Measurements from ENCODE around the gene TSPOAP1. TPM values are rescaled to one million over a fixed set of nuclear protein-coding genes. Genes with fewer than 3 reads are reported as not detected.

Gene TSPOAP1
- polyA plus RNA-seq, 2 donors = 7.3 to 14.9 TPM

DNA sequence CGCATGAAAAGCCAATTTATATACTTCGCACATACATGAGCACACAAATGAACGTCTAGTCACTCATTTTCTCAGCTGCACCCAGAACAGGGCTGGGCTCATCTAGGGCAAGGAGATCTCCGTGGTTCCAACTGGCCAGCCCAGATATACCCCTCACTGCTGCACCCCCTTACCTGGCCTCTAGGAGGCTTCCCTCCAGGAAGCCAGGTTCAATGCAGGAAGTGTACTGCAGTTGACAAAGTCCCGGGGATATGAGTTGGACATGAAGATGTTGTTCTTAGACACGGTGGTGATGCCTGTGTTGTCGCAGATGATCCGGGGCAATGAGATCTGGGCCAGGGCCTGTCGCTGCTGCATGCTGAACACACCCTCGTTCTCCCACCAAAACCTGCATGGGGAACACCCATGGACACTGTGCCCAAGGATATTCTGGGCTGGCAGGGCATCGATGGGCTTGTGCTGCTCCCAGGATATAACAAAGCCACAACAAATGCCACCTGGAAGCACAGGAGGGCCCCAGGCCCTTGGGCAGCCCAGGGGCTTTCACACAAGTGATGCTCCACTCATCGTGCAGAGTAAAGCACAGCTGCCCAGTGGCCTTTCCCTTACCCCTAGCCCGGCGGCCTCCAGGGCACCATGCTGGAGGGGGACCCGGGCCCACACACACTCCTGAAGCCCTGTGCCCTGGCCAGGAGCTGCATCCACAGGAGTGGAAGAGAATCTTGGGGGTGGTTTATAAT is 57.9 kb downstream of the TSPOAP1 start:
- H3K27ac ChIP-seq (ENCODE audit: low read depth in 2 of 2, low read length in 1 of 2) = no peak overlapping the region
- H3K4me3 ChIP-seq (ENCODE audit: low read depth in 1 of 2, low read length in 2 of 2) = no peak overlapping the region
- no peaks in the 10 kb centered on the region for H3K4me1 ChIP-seq (ENCODE audit: control insufficient read depth in 2 of 2, insufficient read depth in 2 of 2, low read length in 1 of 2)
- no peaks in the 10 kb centered on the region for H3K36me3 ChIP-seq (ENCODE audit: control insufficient read depth in 2 of 2, insufficient read depth in 2 of 2, low read length in 1 of 2)
- WGBS, 2 donors = 79 to 81% methylated on average over 15 of the region's 15 CpGs
- H3K27me3 ChIP-seq (ENCODE audit: control insufficient read depth in 1 of 2, insufficient read depth in 2 of 2, low read length in 2 of 2) = no peaks in the 10 kb centered on the region
- no peaks in the 10 kb centered on the region for H3K9me3 ChIP-seq (ENCODE audit: control insufficient read depth in 2 of 2, insufficient read depth in 1 of 2, low read depth in 1 of 2, low read length in 1 of 2)

DNA sequence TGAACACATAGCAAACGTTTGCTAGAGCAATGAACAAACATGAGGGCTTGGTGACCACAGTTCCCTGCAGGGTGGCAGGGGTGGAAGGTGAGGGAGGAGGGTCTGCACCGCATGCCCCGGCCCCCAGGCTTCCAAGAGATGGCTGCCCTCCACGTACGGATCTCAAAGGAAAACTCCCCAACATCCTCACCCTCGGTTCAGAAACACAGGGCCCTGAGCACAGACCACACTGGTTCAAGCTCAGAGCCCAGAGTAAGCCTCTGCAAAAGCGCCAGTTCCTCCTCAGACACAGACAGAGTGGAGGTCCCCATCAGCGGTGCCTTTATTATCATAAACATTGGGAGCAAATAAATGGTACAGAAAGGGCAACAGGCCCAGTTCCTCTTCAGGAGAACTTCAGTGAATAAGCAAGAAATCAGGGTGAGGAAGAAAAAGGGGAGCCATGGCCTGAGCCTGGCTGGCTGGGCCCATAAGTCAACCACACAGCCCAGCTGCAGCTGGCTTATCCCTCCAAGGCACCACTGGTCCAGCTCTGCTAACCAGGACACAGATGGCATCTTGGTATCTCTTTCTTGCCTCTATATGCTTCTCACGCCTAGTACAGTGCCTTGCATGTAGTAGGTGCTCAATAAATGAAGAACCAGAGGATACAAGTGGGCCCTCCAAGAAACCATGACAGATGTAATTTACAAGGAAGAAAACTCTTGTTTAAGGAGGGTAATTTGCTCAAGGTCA is 58.9 kb downstream of the TSPOAP1 start:
- Histone ChIP-seq H3K4me3 (ENCODE audit: low read depth in 1 of 2, low read length in 2 of 2) (no peak overlapping the region), H3K36me3 (ENCODE audit: control insufficient read depth in 2 of 2, insufficient read depth in 2 of 2, low read length in 1 of 2) (no peaks in the 10 kb centered on the region)
- 82 to 83% methylated on average over 9 of the region's 9 CpGs for WGBS, 2 donors

DNA sequence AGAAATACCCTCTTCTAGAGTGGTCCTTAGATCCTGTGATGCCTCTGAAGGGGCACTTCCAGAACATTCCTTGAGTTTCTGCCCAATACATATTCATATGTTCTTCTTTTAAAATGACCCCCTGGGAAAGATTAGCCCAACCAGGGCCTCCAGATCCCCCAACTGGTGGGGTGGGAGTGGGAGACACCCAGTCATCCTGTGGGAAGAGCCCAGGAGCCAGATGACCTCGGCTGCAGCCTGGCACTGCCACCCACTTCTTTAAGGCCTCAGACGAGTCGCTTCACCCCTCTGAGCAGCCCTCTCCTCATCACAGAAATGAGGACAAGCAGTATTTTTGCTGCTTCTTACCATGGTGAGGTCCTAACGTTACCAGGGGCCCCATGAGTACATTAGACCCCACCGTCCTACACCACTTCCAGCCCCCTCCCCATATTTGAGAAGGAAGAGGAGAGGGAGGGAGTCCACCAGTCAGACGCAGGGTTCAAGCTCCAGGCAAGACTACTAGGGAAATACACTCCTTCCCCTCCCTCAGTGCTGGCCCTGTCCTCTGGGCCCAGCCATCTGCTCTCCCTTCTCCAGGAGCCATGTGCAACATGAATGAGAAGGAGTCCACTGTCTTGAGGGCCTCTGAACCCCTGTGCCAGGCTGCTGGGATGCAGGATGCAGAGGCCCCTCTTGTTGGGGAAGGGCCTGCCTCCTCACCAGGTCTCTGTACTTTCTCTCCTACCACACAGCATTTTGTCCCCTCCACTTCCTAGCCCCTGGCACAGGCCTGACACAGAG is 59.6 kb downstream of the TSPOAP1 start:
- no peaks in the 10 kb centered on the region for H3K4me1 ChIP-seq (ENCODE audit: control insufficient read depth in 2 of 2, insufficient read depth in 2 of 2, low read length in 1 of 2)
- 76 to 81% methylated on average over 6 of the region's 6 CpGs for WGBS, 2 donors
- H3K27ac ChIP-seq (ENCODE audit: low read depth in 2 of 2, low read length in 1 of 2) = no peak overlapping the region
- no peaks in the 10 kb centered on the region for H3K36me3 ChIP-seq (ENCODE audit: control insufficient read depth in 2 of 2, insufficient read depth in 2 of 2, low read length in 1 of 2)
- no peak overlapping the region for H3K4me3 ChIP-seq (ENCODE audit: low read depth in 1 of 2, low read length in 2 of 2)
- H3K27me3 ChIP-seq (ENCODE audit: control insufficient read depth in 1 of 2, insufficient read depth in 2 of 2, low read length in 2 of 2) = no peaks in the 10 kb centered on the region
- H3K9me3 ChIP-seq (ENCODE audit: control insufficient read depth in 2 of 2, insufficient read depth in 1 of 2, low read depth in 1 of 2, low read length in 1 of 2) = no peaks in the 10 kb centered on the region

More for the DNA sequence above, 58.9 kb downstream of the TSPOAP1 start:
- Histone ChIP-seq H3K27me3 (ENCODE audit: control insufficient read depth in 1 of 2, insufficient read depth in 2 of 2, low read length in 2 of 2) (no peaks in the 10 kb centered on the region), H3K9me3 (ENCODE audit: control insufficient read depth in 2 of 2, insufficient read depth in 1 of 2, low read depth in 1 of 2, low read length in 1 of 2) (no peaks in the 10 kb centered on the region), H3K27ac (ENCODE audit: low read depth in 2 of 2, low read length in 1 of 2) (no peak overlapping the region), H3K4me1 (ENCODE audit: control insufficient read depth in 2 of 2, insufficient read depth in 2 of 2, low read length in 1 of 2) (no peaks in the 10 kb centered on the region)

DNA sequence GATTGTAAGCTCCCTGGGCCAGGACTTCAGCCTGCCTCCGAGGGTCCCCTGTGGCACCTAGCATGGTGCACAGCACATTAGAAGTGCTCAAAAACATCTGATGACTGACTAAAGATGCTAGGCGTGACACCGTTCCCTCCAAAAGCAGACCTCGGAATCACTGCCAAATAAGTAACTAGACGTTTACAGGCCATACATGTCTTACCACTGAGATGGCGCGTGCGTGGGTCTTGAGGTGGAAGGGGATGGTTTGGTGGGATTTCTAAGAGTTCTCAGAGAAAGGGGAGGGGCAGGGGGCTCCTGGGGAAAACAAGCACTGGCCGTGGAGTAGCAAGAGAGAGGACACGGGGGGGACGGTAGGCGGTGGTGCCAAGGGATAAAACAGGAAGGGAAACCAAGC is 60.3 kb downstream of the TSPOAP1 start:
- 85 to 86% methylated on average over 12 of the region's 12 CpGs for WGBS, 2 donors
- Histone ChIP-seq H3K27me3 (ENCODE audit: control insufficient read depth in 1 of 2, insufficient read depth in 2 of 2, low read length in 2 of 2) (no peaks in the 10 kb centered on the region), H3K36me3 (ENCODE audit: control insufficient read depth in 2 of 2, insufficient read depth in 2 of 2, low read length in 1 of 2) (no peaks in the 10 kb centered on the region), H3K4me3 (ENCODE audit: low read depth in 1 of 2, low read length in 2 of 2) (no peak overlapping the region), H3K9me3 (ENCODE audit: control insufficient read depth in 2 of 2, insufficient read depth in 1 of 2, low read depth in 1 of 2, low read length in 1 of 2) (no peaks in the 10 kb centered on the region), H3K27ac (ENCODE audit: low read depth in 2 of 2, low read length in 1 of 2) (no peak overlapping the region), H3K4me1 (ENCODE audit: control insufficient read depth in 2 of 2, insufficient read depth in 2 of 2, low read length in 1 of 2) (no peaks in the 10 kb centered on the region)

DNA sequence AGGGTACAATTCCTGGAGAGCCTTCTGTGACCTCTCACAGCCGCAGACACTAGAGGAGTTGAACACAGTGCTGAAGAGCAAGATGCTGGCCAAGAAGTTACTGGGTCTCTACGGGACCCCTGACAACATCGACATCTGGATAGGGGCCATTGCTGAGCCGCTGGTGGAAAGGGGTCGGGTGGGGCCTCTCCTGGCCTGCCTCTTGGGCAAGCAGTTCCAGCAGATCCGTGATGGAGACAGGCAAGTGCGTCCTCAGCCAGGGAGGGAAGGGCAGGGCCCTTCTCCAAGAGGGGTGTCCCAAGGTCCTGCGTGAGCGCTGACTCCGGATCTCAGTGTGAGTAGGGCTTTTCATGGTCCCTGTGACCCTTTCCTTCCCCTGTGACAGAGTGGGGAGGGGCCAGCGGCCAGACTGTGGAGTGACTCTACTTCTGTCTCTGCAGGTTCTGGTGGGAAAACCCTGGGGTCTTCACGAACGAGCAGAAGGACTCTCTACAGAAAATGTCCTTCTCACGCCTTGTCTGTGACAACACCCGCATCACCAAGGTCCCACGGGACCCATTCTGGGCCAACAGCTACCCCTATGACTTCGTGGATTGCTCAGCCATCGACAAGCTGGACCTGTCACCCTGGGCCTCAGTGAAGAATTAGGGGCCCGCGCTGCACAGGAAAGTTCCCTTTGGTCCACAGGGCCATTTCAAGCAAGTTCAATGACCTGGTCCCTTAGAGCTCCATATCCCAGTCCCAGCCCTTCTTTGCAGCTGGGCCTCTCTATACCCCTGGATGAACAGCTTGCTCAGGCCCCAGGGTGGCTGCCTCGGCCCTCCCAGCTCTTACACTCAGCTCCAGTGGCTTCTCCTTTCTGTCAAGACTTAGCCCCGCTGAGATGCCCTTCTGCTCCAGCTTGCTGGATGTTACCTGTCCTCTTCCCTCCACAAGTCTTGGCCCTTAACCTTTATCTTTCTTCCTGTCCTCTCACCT is 61.0 kb downstream of the TSPOAP1 start:
- WGBS, 2 donors = 83 to 84% methylated on average over 22 of the region's 22 CpGs
- Histone ChIP-seq H3K27ac (ENCODE audit: low read depth in 2 of 2, low read length in 1 of 2) (no peak overlapping the region), H3K4me3 (ENCODE audit: low read depth in 1 of 2, low read length in 2 of 2) (no peak overlapping the region), H3K27me3 (ENCODE audit: control insufficient read depth in 1 of 2, insufficient read depth in 2 of 2, low read length in 2 of 2) (no peaks in the 10 kb centered on the region), H3K36me3 (ENCODE audit: control insufficient read depth in 2 of 2, insufficient read depth in 2 of 2, low read length in 1 of 2) (no peaks in the 10 kb centered on the region), H3K4me1 (ENCODE audit: control insufficient read depth in 2 of 2, insufficient read depth in 2 of 2, low read length in 1 of 2) (no peaks in the 10 kb centered on the region), H3K9me3 (ENCODE audit: control insufficient read depth in 2 of 2, insufficient read depth in 1 of 2, low read depth in 1 of 2, low read length in 1 of 2) (no peaks in the 10 kb centered on the region)

DNA sequence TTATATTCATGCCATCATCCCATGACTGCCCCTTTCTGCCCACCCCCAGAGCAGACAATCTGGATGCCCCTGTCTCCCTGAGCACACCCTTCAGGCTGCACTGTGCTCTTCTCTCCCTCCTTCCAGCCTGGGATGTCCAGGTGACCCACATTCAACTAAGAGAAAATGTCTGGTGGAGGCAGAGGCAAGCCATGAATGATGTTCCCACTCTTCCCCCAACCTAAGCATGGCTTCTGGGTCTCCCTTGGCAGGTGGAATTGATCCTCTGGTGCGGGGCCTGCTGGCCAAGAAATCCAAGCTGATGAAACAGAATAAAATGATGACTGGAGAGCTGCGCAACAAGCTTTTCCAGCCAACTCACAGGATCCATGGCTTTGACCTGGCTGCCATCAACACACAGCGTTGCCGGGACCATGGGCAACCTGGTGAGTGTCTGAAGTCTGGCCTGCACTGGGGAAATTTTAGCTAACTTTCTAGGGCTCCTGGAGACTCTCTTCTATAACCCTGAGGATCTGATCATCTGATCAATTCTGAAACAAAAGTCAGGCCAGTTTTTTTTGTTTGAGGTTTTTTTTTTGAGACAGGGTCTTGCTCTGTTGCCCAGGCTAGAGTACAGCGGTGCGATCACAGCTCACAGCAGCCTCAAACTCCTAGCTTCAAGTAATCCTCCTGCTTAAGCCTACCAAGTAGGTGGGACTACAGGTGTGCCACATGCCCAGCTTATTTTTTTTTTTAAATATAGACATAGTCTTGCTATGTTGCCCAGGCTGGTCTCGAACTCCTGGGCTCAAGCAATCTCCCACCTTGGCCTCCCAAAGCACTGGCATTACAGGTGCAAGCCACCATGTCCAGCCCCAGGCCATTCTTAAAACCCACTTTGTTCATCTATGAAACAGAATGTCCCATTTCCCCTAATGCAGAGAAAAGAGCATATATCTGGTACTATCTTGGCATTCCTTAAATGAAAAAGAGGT is 62.4 kb downstream of the TSPOAP1 start:
- Histone ChIP-seq H3K36me3 (ENCODE audit: control insufficient read depth in 2 of 2, insufficient read depth in 2 of 2, low read length in 1 of 2) (no peaks in the 10 kb centered on the region), H3K4me1 (ENCODE audit: control insufficient read depth in 2 of 2, insufficient read depth in 2 of 2, low read length in 1 of 2) (no peaks in the 10 kb centered on the region), H3K27ac (ENCODE audit: low read depth in 2 of 2, low read length in 1 of 2) (no peak overlapping the region), H3K9me3 (ENCODE audit: control insufficient read depth in 2 of 2, insufficient read depth in 1 of 2, low read depth in 1 of 2, low read length in 1 of 2) (no peaks in the 10 kb centered on the region), H3K27me3 (ENCODE audit: control insufficient read depth in 1 of 2, insufficient read depth in 2 of 2, low read length in 2 of 2) (no peaks in the 10 kb centered on the region), H3K4me3 (ENCODE audit: low read depth in 1 of 2, low read length in 2 of 2) (no peak overlapping the region)
- 93 to 96% methylated on average over 7 of the region's 7 CpGs for WGBS, 2 donors

DNA sequence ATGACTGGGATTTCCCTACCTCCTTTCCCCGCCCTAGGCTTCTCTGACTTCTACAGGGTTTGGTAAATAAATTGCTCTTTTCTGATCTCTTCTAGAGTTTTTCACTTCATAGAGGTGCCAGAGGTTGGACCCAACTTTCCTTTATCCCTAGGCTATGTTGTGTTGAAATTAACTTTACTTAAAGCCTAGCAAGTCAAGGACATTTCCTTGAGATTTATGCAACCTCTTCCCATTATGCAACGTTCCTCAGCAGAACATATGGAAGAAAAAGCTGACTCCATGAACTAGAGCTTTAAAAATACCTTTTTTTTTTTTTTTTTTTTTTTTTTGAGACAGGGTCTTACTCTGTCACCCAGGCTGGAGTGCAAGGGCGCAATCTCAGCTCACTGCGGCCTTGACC is 63.3 kb downstream of the TSPOAP1 start:
- Histone ChIP-seq H3K4me3 (ENCODE audit: low read depth in 1 of 2, low read length in 2 of 2) (no peak overlapping the region), H3K36me3 (ENCODE audit: control insufficient read depth in 2 of 2, insufficient read depth in 2 of 2, low read length in 1 of 2) (no peaks in the 10 kb centered on the region), H3K27ac (ENCODE audit: low read depth in 2 of 2, low read length in 1 of 2) (no peak overlapping the region), H3K9me3 (ENCODE audit: control insufficient read depth in 2 of 2, insufficient read depth in 1 of 2, low read depth in 1 of 2, low read length in 1 of 2) (no peaks in the 10 kb centered on the region), H3K4me1 (ENCODE audit: control insufficient read depth in 2 of 2, insufficient read depth in 2 of 2, low read length in 1 of 2) (no peaks in the 10 kb centered on the region), H3K27me3 (ENCODE audit: control insufficient read depth in 1 of 2, insufficient read depth in 2 of 2, low read length in 2 of 2) (no peaks in the 10 kb centered on the region)
- 79 to 83% methylated on average over 4 of the region's 4 CpGs for WGBS, 2 donors

DNA sequence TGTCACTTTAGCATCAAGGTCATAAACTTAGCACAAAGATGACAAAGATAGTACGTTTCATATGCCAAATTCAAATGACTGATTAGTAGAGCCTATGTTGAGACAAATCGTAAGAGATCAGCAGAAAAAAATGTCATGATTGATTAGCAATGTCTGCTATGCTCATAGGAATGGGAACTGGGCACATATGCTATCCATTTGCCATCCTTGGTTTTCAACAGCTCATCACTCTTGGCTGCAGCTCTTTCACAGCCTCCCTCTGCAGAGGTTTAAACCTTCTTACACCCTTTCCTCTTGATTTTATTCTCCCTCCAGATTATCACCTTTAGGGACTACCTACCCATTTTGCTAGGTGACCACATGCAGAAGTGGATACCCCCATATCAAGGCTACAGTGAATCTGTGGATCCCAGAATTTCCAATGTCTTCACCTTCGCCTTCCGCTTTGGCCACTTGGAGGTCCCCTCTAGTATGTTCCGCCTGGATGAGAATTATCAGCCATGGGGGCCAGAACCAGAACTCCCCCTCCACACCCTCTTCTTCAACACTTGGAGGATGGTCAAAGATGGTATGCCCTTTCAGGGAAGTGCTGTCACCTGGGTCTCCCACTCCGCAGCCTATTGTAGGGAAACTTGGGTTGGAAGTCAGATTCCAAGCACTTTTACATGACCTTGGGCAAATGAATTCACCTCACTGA is 64.0 kb downstream of the TSPOAP1 start:
- Histone ChIP-seq H3K27ac (ENCODE audit: low read depth in 2 of 2, low read length in 1 of 2) (no peak overlapping the region), H3K9me3 (ENCODE audit: control insufficient read depth in 2 of 2, insufficient read depth in 1 of 2, low read depth in 1 of 2, low read length in 1 of 2) (no peaks in the 10 kb centered on the region), H3K27me3 (ENCODE audit: control insufficient read depth in 1 of 2, insufficient read depth in 2 of 2, low read length in 2 of 2) (no peaks in the 10 kb centered on the region), H3K4me1 (ENCODE audit: control insufficient read depth in 2 of 2, insufficient read depth in 2 of 2, low read length in 1 of 2) (no peaks in the 10 kb centered on the region), H3K4me3 (ENCODE audit: low read depth in 1 of 2, low read length in 2 of 2) (no peak overlapping the region), H3K36me3 (ENCODE audit: control insufficient read depth in 2 of 2, insufficient read depth in 2 of 2, low read length in 1 of 2) (no peaks in the 10 kb centered on the region)
- WGBS, 2 donors = 76 to 79% methylated on average over 6 of the region's 6 CpGs
